Measurements from ENCODE around the gene FYB1.

GRCh38 chr5:39100851-39101396 lies 118.4 kb downstream of the FYB1 start:
- TF ChIP-seq, protein P1, sequence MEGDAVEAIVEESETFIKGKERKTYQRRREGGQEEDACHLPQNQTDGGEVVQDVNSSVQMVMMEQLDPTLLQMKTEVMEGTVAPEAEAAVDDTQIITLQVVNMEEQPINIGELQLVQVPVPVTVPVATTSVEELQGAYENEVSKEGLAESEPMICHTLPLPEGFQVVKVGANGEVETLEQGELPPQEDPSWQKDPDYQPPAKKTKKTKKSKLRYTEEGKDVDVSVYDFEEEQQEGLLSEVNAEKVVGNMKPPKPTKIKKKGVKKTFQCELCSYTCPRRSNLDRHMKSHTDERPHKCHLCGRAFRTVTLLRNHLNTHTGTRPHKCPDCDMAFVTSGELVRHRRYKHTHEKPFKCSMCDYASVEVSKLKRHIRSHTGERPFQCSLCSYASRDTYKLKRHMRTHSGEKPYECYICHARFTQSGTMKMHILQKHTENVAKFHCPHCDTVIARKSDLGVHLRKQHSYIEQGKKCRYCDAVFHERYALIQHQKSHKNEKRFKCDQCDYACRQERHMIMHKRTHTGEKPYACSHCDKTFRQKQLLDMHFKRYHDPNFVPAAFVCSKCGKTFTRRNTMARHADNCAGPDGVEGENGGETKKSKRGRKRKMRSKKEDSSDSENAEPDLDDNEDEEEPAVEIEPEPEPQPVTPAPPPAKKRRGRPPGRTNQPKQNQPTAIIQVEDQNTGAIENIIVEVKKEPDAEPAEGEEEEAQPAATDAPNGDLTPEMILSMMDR (conservative IDR thresholded peaks at IDR 0.05 in 1 of 2, IDR thresholded peaks at IDR 0.05 in 1 of 2; ENCODE audit: low read depth in 1 of 2, low read length in 2 of 2), result no peak
- no peak for TF ChIP-seq EZH2 (IDR thresholded peaks at IDR 0.05; ENCODE audit: low read length, missing control alignments)

Data from fibroblast of lung (primary cell).